H9 (cell line): Measurements from ENCODE around the gene LAIR1. TPM values are rescaled to one million over a fixed set of nuclear protein-coding genes. Genes with fewer than 3 reads are reported as not detected.

ENCODE experiments used
- DNase-seq: peaks from one replicate; pipeline ENCODE4 v3.0.0-alpha.2; 2017
- H2AFZ ChIP-seq: one replicate; pipeline ENCODE4 v1.6.1; 2013; ENCODE audit warnings: mild to moderate bottlenecking, low read length, control low read depth, moderate library complexity
- H2AK5ac ChIP-seq: 2 replicates; pipeline ENCODE4 v1.6.1; 2013; ENCODE audit warnings: low read length, control low read depth, mixed read lengths; ENCODE audit not compliant: insufficient read length
- H2BK120ac ChIP-seq: one replicate; pipeline ENCODE4 v1.6.1; 2013; ENCODE audit warnings: low read depth, mild to moderate bottlenecking, low read length, control low read depth, inconsistent platforms; ENCODE audit not compliant: poor library complexity, severe bottlenecking
- H2BK12ac ChIP-seq: 2 replicates; pipeline ENCODE4 v1.6.1; 2013; ENCODE audit warnings: low read length, control low read depth, mixed read lengths, low read depth; ENCODE audit not compliant: insufficient read length
- H2BK15ac ChIP-seq: 2 replicates; pipeline ENCODE4 v1.6.1; 2013; ENCODE audit warnings: low read depth, low read length, control low read depth
- H2BK20ac ChIP-seq: one replicate; pipeline ENCODE4 v1.6.1; 2013; ENCODE audit warnings: low read depth, mild to moderate bottlenecking, low read length, control low read depth, inconsistent platforms; ENCODE audit not compliant: poor library complexity, severe bottlenecking
- H2BK5ac ChIP-seq: 2 replicates; pipeline ENCODE4 v1.6.1; 2013; ENCODE audit warnings: low read length, control low read depth, mixed read lengths; ENCODE audit not compliant: insufficient read length
- H3K14ac ChIP-seq: 2 replicates; pipeline ENCODE4 v1.6.1; 2013; ENCODE audit warnings: low read length, control low read depth; ENCODE audit not compliant: insufficient read depth
- H3K18ac ChIP-seq: 2 replicates; pipeline ENCODE4 v1.6.1; 2013; ENCODE audit warnings: low read depth, mild to moderate bottlenecking, mixed read lengths, low read length, control low read depth; ENCODE audit not compliant: insufficient read length
- H3K23ac ChIP-seq: 2 replicates; pipeline ENCODE4 v1.6.1; 2013; ENCODE audit warnings: low read length, control low read depth, mixed read lengths, low read depth; ENCODE audit not compliant: insufficient read length
- H3K23me2 ChIP-seq: 2 replicates; pipeline ENCODE4 v1.6.1; 2013; ENCODE audit warnings: low read depth, mild to moderate bottlenecking, mixed read lengths, low read length, control low read depth; ENCODE audit not compliant: insufficient read length, poor library complexity, severe bottlenecking
- H3K27ac ChIP-seq: 2 replicates; pipeline ENCODE4 v1.5.1; 2013; ENCODE audit warnings: low read length, control low read depth, mixed read lengths, low read depth; ENCODE audit not compliant: insufficient read length
- H3K27me3 ChIP-seq: 2 replicates; pipeline ENCODE4 v1.6.1; 2013; ENCODE audit warnings: low read length, control low read depth, inconsistent platforms; ENCODE audit not compliant: insufficient read depth
- H3K4ac ChIP-seq: 2 replicates; pipeline ENCODE4 v1.6.1; 2013; ENCODE audit warnings: low read depth, mild to moderate bottlenecking, control low read depth, inconsistent platforms, low read length, moderate library complexity
- H3K4me1 ChIP-seq: 2 replicates; pipeline ENCODE4 v1.6.1; 2013; ENCODE audit warnings: low read length, control low read depth, inconsistent platforms; ENCODE audit not compliant: insufficient read depth
- H3K4me2 ChIP-seq: 2 replicates; pipeline ENCODE4 v1.6.1; 2013; ENCODE audit warnings: low read length, control low read depth, mixed read lengths; ENCODE audit not compliant: insufficient read length, insufficient read depth
- H3K56ac ChIP-seq: 2 replicates; pipeline ENCODE4 v1.6.1; 2013; ENCODE audit warnings: low read depth, mild to moderate bottlenecking, mixed read lengths, low read length, control low read depth; ENCODE audit not compliant: insufficient read length
- H3K79me1 ChIP-seq: 2 replicates; pipeline ENCODE4 v1.6.1; 2013; ENCODE audit warnings: low read depth, mild to moderate bottlenecking, moderate library complexity, low read length, control low read depth, inconsistent platforms; ENCODE audit not compliant: insufficient read depth, poor library complexity, severe bottlenecking
- H3K79me2 ChIP-seq: 2 replicates; pipeline ENCODE4 v1.6.1; 2013; ENCODE audit warnings: low read length, control low read depth, inconsistent platforms; ENCODE audit not compliant: insufficient read depth
- H3K9ac ChIP-seq: 2 replicates; pipeline ENCODE4 v1.6.1; 2013; ENCODE audit warnings: low read length, control low read depth, mixed read lengths; ENCODE audit not compliant: insufficient read length; ENCODE audit errors: extremely low read depth
- H3K9me3 ChIP-seq: one replicate; pipeline ENCODE4 v1.6.1; 2013; ENCODE audit warnings: low read depth, low read length, inconsistent platforms; ENCODE audit not compliant: control insufficient read depth
- H3T11ph ChIP-seq: one replicate; pipeline ENCODE4 v1.6.1; 2013; ENCODE audit warnings: mild to moderate bottlenecking, low read length, control low read depth, inconsistent platforms
- H4K20me1 ChIP-seq: one replicate; pipeline ENCODE4 v1.6.1; 2013; ENCODE audit not compliant: control insufficient read depth, insufficient read length, insufficient read depth
- H4K5ac ChIP-seq: 2 replicates; pipeline ENCODE4 v1.6.1; 2013; ENCODE audit warnings: low read depth, mild to moderate bottlenecking, mixed read lengths, low read length, control low read depth; ENCODE audit not compliant: insufficient read length
- H4K8ac ChIP-seq: replicated peaks from 2 replicates; pipeline ENCODE4 v1.6.1; 2013; ENCODE audit warnings: low read length, control low read depth, mixed read lengths, low read depth; ENCODE audit not compliant: insufficient read length
- H4K91ac ChIP-seq: 2 replicates; pipeline ENCODE4 v1.6.1; 2013; ENCODE audit warnings: low read depth, mild to moderate bottlenecking, moderate library complexity, mixed read lengths, low read length, control low read depth; ENCODE audit not compliant: insufficient read length
- H3K27ac Mint-ChIP-seq, 3 experiments: 2 replicates in 2 of 3; 3 replicates in 1 of 3; pipeline ENCODE4 v1.8.0; 2020 to 2021; ENCODE audit warnings: mixed read lengths in 3 of 3, mild to moderate bottlenecking in 1 of 3, moderate library complexity in 1 of 3
- H3K27me3 Mint-ChIP-seq: 2 replicates; pipeline ENCODE4 v1.8.0; 2021; ENCODE audit warnings: low read depth, mild to moderate bottlenecking, moderate library complexity, mixed read lengths
- H3K36me3 Mint-ChIP-seq, 3 experiments: 2 replicates in 2 of 3; 3 replicates in 1 of 3; pipeline ENCODE4 v1.8.0; 2020 to 2021; ENCODE audit warnings: low read depth in 3 of 3, mixed read lengths in 3 of 3; ENCODE audit not compliant: insufficient read depth in 1 of 3
- H3K4me1 Mint-ChIP-seq, 2 experiments: 2 replicates each; pipeline ENCODE4 v1.8.0; 2020; ENCODE audit warnings: mixed read lengths in 2 of 2
- H3K4me3 Mint-ChIP-seq, 2 experiments: 2 replicates in 1 of 2; 3 replicates in 1 of 2; pipeline ENCODE4 v1.8.0; 2020 to 2021; ENCODE audit warnings: mild to moderate bottlenecking in 2 of 2, mixed read lengths in 2 of 2, moderate library complexity in 1 of 2
- H3K9me3 Mint-ChIP-seq, 2 experiments: 2 replicates in 1 of 2; 3 replicates in 1 of 2; pipeline ENCODE4 v1.8.0; 2020; ENCODE audit warnings: mild to moderate bottlenecking in 2 of 2, mixed read lengths in 2 of 2, moderate library complexity in 1 of 2
- CTCF ChIP-seq: fragments of 200-600 bp; sonication (generic); conservative IDR thresholded peaks from 3 replicates; pipeline ENCODE4 v1.8.0; 2021; ENCODE audit warnings: antibody characterized with exemption, mild to moderate bottlenecking
- WGBS: extraction: QIAGEN DNeasy Blood & Tissue Kit; methylation state at CpG from one replicate; pipeline ENCODE4 v1.1.7; 2013; ENCODE audit warnings: missing lambda C conversion rate, low lambda C conversion rate, mixed read lengths; ENCODE audit not compliant: insufficient read length; ENCODE audit errors: extremely low coverage; 5-methylcytosine and 5-hydroxymethylcytosine counted together
- total RNA-seq: library from RNA; stranded (reverse); gene quantifications from 2 replicates; pipeline ENCODE4 v1.2.1, GENCODE V29; 2021

Gene LAIR1
- total RNA-seq, 1 experiment from 2014 or later, result not detected

GRCh38 chr19:54317965-54318240 is 46.8 kb downstream of the LAIR1 start:
- H2BK12ac ChIP-seq, result no peak overlapping the region
- no peak overlapping the region for H3K4me2 ChIP-seq
- no peak overlapping the region for H3K14ac ChIP-seq
- DNase-seq, result no peak
- no peak overlapping the region for H2AFZ ChIP-seq
- no peak overlapping the region for H2BK5ac ChIP-seq
- Mint-ChIP-seq H3K9me3 (peaks cover 36 to 79% of the 10 kb centered on the region in 2 experiments), H3K36me3 (peaks cover 8 to 20% (median 16%) of the 10 kb centered on the region in 3 experiments), H3K4me3 (no peak overlapping the region), H3K27me3 (peaks cover 33% of the 10 kb centered on the region), H3K27ac (no peak overlapping the region), H3K4me1 (no peaks in the 10 kb centered on the region)
- no peak overlapping the region for H4K91ac ChIP-seq
- H3K9ac ChIP-seq, result no peak overlapping the region
- TF ChIP-seq CTCF, result no peak
- no CpG with 5 or more reads among the region's 9 CpGs for WGBS
- H3K9me3 ChIP-seq, result peaks cover 4% of the 10 kb centered on the region
- H4K20me1 ChIP-seq, result no peaks in the 10 kb centered on the region
- H2BK15ac ChIP-seq, result no peak overlapping the region
- H2AK5ac ChIP-seq, result no peak overlapping the region
- H2BK120ac ChIP-seq, result no peak overlapping the region
- no peak overlapping the region for H3T11ph ChIP-seq
- no peak overlapping the region for H3K56ac ChIP-seq
- no peak overlapping the region for H4K5ac ChIP-seq
- no peaks in the 10 kb centered on the region for H3K27me3 ChIP-seq
- H3K4ac ChIP-seq, result no peak overlapping the region
- no peaks in the 10 kb centered on the region for H3K23me2 ChIP-seq
- no peaks in the 10 kb centered on the region for H3K79me2 ChIP-seq
- H3K18ac ChIP-seq, result no peak overlapping the region
- no peak overlapping the region for H3K23ac ChIP-seq
- H2BK20ac ChIP-seq, result no peak overlapping the region
- H4K8ac ChIP-seq, result no peak overlapping the region
- H3K27ac ChIP-seq, result no peak overlapping the region
- H3K4me1 ChIP-seq, result no peaks in the 10 kb centered on the region
- H3K79me1 ChIP-seq, result no peaks in the 10 kb centered on the region
